Tibial nerve (tissue), 4 donors: ENCODE data around the gene APLP2.

Source experiments
- EP300 ChIP-seq, 2 donors: sonication (generic); formaldehyde crosslinking; IDR thresholded peaks; one replicate each; pipeline ENCODE4 v1.6.1; 2017; ENCODE audit warnings: antibody characterized with exemption in 2 of 2, mild to moderate bottlenecking in 1 of 2
- TF ChIP-seq, protein P1 (sequence below), 5 experiments: fragments of 200-600 bp in 3 of 5; fragments of 450-650 bp in 2 of 5; sonication (generic) in 3 of 5; IDR thresholded peaks; one replicate each; pipeline ENCODE4 v1.5.1; 2016 to 2019; ENCODE audit warnings: antibody characterized with exemption in 5 of 5, mild to moderate bottlenecking in 3 of 5, moderate library complexity in 2 of 5

DNA sequence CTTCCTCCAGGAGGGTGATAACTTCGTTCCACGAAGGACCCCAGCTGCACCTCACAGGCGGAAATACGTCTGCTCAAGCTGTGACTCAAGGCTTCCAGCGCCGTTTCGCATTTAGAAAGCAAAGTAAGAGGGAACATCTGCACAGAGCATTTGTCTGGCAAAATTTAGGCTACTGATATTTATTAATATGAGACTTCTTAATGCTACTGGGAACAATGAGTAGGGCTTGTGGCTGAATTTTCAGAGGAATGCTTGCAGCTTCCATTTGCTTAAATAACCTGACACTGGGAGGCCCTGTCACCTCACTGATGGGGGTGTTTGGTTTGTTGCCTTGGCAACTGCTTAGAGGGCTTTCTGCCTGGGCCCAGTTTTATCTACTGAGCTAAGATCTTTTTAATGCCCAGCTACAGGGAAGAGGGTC lies 75.2 kb downstream of the APLP2 start:
- TF ChIP-seq, protein P1, sequence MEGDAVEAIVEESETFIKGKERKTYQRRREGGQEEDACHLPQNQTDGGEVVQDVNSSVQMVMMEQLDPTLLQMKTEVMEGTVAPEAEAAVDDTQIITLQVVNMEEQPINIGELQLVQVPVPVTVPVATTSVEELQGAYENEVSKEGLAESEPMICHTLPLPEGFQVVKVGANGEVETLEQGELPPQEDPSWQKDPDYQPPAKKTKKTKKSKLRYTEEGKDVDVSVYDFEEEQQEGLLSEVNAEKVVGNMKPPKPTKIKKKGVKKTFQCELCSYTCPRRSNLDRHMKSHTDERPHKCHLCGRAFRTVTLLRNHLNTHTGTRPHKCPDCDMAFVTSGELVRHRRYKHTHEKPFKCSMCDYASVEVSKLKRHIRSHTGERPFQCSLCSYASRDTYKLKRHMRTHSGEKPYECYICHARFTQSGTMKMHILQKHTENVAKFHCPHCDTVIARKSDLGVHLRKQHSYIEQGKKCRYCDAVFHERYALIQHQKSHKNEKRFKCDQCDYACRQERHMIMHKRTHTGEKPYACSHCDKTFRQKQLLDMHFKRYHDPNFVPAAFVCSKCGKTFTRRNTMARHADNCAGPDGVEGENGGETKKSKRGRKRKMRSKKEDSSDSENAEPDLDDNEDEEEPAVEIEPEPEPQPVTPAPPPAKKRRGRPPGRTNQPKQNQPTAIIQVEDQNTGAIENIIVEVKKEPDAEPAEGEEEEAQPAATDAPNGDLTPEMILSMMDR (IDR thresholded peaks at IDR 0.05): no peak
- no peak for TF ChIP-seq EP300 (IDR thresholded peaks at IDR 0.05)
